Measurements from ENCODE around the gene BACH2.
"Not testable (repeated sequence)": the region's sequence is repeated elsewhere in the genome, so short reads cannot be mapped to it uniquely, and the experiment has no call there.

The BACH2 gene

GRCh38 chr6:90151576-90152422, 144.8 kb downstream of the BACH2 start:
- peak in 1 of 2 experiments; percentile 7 for DNase-seq

DNA sequence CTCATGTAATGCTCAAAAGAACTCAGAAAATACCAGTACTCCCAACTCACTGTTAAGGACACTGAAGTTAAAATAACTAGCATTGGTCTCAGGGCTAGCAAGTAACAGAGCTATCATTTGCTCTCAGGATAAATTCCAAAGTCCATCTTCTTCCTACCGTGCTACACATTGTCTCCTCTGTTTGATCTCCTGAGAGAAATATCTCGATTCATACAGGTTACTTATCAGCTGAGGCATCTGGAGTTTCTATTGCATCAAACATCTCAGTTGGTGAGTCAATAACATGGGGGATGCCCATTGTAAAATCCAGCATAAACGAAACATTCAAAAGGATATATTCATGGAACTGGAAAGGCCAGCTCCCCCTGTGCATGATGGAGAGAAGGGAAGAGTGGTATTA, 147.4 kb downstream of the BACH2 start:
- no peak for DNase-seq

DNA sequence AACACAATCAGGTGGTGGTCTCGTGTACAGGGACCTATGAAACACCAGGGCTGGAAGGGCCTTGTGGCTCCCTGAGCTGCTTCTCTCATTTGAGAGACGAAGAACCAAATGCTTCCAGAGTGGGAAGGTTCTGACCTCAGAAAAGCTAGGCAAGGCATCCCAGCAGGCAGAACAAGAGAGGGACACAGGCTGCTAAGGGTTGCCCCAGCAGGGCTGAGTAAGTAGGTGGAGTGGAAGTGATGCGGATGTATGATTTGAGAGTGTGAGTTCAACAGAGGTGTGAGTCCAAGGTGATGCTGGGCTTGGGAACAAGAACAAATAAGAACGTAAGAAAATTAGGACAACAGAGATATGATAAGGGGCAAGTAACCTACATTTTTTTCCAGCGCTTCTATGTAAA, 147.8 kb downstream of the BACH2 start:
- no peak for DNase-seq

GRCh38 chr6:90146921-90147649, 149.6 kb downstream of the BACH2 start:
- DNase-seq = no peak

DNA sequence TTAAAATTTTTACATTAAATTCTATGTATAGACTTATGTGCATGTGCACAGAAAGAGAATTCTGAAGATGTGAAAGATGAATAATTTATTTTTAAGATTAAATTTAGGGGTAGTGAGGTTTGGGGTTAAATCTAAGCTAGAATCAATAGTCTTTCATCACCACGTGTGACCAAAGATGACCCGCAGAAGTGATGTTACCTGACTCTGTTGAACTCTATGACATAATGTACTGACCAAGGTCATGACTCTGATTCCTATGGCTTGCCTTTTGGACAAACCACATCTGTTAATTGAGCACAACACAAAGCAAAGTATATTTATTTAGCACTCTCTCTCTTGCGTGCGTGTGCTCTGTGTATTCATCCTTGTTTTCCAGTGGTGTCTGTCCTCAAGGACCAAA, 150.6 kb downstream of the BACH2 start:
- DNase-seq = no peak

DNA sequence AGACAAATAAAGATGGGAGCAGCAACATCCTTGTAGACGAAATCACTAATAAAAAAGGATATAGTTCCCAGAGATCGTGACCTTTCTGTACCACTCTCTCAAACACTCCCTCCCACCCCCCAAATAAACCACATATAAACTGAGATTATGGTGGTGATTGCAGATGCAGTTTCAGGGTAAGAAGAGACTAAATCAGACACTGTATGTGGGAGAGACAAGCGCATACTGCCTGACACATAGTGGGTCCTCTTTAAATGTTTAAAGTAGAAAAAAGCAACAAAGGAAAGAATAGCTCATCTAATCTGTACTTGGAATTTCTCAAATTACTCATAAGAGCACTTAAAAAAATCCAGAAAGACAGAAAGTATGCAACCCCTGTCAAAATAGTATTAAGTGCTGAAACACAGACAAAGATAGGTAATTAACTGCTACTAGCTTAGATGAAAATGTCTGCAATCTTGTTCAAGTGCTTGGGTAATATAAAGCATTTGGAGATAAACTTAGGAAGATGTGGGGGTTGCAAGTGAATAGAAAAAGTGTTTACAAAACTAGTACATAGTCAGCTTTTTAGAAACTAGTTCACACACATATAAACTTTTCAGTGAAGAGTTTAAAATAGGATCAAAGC, 151.6 kb downstream of the BACH2 start:
- DNase-seq = no peak

DNA sequence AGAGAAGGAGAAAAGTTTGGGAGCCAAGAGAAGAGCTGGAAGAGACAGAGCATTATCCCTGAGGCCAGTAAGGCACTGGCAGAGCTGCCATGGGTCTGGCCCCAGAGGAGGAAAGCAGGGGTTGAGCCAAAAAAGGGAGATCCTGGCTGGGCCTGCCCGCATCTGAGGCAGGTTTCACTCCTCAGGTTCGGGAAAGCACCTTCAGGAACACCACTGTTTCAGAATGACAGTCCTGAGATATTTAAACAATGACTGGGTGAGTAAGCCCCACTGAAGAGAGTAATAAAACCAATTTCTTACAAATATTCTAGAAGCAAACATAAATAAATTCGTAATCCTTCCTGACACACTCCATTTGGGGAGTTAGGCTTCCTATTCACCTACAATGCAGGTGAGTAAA, 152.2 kb downstream of the BACH2 start:
- DNase-seq = no peak

DNA sequence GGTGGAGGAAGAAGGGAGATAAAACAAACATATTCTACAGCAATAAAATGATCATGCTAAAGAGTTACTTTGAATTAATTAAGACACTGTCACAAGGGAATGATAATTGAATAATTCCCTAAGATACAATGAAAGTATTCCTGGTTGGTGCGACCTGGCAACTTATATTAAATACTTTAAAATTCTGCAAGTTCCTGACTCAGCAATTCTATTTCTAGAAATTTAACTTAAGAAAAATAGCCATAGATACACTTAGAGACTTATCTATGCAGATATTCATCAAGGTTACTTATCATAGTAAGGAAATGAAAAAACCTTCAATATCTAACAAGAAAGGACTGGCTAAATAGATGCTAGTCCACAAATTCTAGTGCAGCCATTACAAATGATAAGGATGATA, 156.0 kb downstream of the BACH2 start:
- DNase-seq = no peak

DNA sequence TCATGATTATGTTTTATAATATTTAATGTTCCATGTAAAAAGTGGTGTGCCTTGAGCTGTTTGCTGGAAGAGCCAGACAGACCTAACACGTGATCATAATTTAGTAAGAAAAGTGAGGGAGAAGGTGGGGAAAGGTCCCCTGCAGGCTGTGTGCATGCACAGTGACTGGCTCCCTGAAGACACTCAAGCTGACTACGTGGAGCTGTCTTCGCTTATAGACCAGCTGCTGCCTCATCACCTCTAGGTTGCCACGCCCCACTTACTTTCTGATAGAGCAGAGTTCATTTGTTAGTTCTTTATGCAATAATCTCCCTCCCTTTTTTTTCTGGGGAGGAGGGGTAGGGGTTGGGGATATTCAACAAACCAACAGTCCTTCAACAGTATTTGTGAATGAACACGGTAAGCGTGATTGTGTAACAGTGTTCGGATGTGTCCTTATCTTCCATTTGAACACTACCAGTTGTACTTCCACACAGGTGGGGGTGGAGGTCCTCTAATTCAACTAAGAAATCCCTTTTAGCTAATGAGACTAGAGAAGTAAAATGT, 157.3 kb downstream of the BACH2 start:
- no peak for DNase-seq

DNA sequence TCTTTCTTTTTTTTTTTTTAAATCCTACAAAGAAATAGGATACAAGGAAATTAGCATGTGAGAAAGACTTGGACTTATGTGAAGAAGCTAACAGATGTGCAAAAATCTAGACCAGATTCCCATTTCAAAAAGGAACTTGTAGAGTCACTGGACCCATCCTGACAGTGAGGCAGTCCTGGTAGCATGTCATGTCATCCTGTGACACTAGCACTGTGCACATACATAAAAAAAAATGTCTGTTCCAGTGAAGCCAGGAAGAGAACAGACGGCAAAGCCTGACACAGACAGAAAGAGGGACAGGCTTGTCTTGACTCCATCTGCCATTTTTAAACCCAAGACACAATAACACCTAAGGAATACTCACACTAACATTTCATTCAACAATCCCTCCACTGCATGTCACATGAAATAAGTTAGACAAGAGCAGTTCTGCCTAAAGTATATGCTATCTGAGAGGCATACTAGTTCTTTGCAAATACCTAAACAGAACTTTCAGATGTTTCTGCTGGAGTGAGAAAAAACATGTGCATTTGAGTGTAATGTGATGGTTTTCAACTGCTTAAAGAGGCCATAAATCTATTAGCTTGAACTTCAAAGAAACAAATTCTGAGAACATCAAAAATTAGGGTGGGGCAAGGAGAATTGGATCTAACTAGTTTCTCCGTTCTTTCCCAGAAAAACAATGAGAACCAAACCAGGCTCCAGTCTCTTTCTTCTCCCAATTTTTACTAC, 159.6 kb downstream of the BACH2 start:
- no peak for DNase-seq

GRCh38 chr6:90136176-90136575, 160.5 kb downstream of the BACH2 start:
- no peak for DNase-seq

- DNase-seq = no peak
These were observed 161.0 kb downstream of the BACH2 start for GRCh38 chr6:90135667-90136066.

GRCh38 chr6:90133664-90134063, 163.0 kb downstream of the BACH2 start:
- not testable (repeated sequence) for DNase-seq

DNA sequence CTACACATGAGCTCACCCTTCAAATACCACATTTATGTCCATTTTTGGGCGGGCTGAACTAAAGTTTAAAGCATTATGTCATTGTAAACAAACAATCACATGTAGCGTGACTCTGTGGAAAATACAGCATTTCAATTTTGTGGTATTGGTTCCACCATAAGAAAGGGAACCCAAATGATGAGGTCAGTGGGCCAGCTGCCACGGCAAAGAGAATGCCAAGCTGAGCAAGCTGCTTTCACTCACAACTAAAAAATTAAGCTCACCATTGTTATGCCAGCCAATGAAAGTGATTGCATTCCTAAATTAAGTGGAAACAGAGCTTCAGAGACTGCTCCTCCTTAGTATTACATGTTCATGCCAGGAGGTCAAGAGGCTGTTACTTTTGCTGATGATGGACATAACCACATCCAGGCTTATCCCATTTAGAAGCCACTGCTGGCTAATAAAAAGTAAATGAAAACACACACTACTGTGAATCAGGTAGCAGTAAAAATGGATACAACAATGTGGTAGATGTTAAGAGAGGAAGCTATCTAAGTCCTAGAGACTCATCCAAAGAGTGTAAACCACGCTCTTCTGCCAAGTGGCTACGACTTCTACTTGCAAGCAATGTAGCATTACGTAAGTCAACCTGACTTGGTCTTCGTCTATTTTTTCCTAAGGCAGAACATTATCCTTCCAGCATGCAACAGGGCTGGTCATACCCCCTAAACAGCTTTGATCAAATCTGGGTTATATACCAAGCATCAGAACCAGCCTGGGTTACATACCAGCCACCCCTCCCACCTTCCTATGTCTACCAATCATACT, 164.8 kb downstream of the BACH2 start:
- DNase-seq = no peak

DNA sequence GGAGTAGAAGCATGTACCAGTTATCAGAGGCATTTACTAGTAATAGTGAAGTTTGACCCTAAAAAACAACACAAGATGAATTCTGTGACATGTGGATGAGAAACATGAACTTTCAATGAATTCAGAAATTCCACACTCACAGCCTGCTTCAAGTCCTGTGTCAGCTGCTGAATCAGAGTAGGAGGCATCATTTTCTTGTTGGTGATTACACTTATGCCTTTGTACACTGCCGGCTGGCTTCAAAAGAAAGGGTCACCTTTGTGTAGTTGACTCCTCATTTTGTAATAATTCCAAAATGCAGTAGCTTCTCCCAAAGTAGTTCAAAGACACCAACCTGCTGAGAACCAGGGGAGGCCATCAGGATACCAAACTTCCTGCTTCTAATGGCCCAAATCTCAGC, 165.5 kb downstream of the BACH2 start:
- DNase-seq = no peak

GRCh38 chr6:90128687-90129086, 168.0 kb downstream of the BACH2 start:
- not testable (repeated sequence) for DNase-seq

DNA sequence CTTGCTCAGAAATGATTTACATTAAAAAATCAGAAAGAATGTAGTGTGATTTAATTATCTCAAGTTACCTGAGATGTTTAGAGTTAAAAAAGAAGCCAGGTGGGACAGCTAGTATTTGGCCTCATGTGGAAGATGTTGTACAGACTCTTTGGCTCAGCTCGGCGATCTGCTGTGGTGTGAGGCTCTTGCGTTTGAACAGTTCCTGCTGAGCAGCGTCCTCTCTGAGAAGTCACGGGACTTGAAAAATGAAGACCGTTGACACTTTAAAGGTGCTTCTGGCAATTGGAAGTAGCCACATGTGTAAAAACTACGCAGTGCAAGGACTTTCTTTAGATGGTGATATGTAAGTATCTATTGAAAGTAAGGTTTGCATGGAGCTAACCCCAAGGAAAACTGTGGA, 169.0 kb downstream of the BACH2 start:
- no peak for DNase-seq

DNA sequence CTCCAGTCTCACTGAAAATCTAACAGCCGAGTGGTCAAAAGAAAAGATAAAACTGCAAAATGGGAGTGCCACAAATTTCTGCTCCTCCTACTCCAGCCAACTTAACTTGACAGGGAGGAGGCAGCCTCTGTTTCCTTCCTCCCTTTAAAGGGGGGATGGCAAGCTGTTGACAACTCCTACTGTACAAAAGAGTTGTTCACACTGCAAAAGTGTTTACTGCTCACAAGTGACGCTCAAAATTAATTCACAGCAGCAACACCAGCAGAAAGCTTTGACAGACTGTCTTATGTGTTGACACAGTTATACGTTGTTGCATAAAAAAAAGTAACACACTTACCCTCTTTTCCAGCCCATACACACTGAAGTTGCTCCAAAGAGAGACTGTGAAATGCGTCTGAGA, 169.8 kb downstream of the BACH2 start:
- no peak for DNase-seq

DNA sequence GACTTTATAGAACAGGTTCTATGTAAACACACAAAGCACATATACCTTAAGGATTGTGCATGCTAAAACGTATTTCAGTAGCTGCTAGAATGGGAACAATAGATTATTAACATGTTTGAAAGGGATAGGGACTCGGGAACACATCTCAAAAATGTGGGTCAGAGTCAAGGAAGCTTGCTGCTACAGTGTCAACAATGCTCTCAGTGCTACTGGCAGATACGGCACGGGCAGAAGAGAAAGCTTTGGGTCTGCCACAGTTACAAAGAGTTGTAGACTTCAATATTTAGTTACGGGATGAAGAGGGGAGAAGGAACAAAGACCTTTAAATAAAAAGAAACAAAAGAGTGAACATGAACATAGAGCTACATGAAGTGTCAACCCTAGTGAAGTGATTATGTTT, 170.5 kb downstream of the BACH2 start:
- peak in 1 of 2 experiments; percentile 44 for DNase-seq

DNA sequence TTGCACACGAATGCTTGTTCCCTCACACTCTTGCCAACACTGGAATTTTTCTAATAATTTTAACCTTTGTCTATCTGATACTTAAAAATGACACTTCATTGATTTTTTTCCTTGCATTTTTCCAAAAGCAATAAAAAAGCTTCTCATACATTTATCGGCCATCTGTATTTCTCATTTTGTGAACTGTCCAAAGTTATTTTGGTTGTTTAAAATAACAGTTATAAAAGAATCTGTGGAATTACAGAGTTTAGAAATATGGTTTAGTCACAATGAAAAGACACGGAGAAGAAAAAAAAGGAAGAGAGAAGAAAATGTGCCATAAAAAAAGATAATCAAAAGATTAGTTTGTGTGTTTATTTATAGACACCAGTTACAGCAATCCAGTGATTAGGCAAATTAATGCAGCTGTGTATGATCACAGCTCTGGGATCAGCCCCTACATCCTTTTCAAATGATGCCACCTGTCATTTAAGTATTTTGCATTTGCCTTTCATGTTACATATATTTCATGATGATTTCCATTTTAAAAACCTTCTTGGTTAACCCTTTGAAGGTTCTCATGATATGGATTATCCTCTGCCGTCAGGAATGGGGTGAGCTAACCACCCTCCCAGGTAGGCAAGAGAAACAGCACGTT, 171.7 kb downstream of the BACH2 start:
- DNase-seq = peak; percentile 42 to 74

DNA sequence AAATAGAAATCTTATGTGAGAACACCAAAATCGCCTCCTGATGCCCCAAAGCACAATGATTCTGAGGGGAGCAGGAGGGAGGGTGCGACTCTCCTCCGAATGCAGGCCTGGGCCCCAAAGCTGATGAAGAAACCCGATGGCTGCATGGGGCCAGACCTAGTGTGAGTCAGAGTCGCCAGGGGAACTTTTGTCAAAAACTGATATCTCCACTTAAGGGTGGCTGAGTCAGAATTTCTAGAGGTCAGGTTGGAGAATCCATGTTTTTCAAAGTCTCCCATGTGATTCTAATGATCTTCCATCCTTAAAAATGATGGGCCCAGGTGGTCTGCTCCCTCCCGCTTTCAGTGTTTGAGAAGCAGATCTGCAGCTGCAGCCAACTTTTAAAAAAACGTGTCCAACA, 172.8 kb downstream of the BACH2 start:
- DNase-seq = no peak

All from NCI-H526 (cell line).